Measurements from ENCODE around the gene TLR8.
A peak's percentile ranks its signal among the peaks of the same experiment; 100 is the strongest.
"Not testable (repeated sequence)": the region's sequence is repeated elsewhere in the genome, so short reads cannot be mapped to it uniquely, and the experiment has no call there.

The TLR8 gene

GRCh38 chrX:12947545-12948235 is 41.3 kb downstream of the TLR8 start:
- DNase-seq, result no peak

- no peak for DNase-seq
Measured at GRCh38 chrX:12948495-12948894, 42.1 kb downstream of the TLR8 start.

GRCh38 chrX:12949205-12949926 is 42.9 kb downstream of the TLR8 start:
- DNase-seq, result no peak

- DNase-seq, result peak; percentile 75 to 80
Measured at GRCh38 chrX:12949927-12950656, 43.7 kb downstream of the TLR8 start.

DNA sequence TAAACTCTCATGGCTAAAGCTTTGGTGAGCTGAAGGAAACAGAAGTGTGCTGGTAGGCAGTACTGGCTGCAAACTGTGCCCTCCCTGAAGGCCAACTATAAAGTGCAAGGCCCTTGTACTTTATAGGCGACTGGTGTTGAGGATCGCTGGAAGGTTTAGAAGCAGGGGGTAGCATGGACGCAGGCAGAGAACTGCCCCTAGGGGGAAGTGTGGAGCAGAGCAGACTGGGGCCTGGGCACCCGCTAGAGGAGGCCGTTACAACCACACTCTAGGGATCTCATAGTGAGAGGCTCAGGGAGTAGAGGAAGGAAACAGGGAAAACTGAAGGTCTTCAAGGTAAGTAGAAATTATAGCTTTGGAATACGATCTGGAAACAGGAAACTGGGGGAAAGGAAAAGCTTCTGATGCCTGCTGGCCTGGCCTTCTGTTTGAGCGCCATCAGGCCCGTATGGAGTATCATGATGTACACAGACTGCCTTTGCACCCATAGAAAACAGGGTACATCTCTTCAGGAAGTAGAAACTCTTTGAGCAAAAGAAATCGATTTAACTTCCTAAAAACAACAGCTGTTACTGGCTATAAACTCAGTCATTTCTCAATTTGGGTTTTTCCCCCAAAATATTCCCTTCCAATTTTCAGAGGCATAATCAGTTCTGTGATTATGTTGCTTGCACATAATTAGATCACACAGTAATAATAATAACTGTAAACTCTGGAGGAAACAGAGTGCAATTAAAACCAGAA is 44.6 kb downstream of the TLR8 start:
- peak; percentile 61 to 65 for DNase-seq

DNA sequence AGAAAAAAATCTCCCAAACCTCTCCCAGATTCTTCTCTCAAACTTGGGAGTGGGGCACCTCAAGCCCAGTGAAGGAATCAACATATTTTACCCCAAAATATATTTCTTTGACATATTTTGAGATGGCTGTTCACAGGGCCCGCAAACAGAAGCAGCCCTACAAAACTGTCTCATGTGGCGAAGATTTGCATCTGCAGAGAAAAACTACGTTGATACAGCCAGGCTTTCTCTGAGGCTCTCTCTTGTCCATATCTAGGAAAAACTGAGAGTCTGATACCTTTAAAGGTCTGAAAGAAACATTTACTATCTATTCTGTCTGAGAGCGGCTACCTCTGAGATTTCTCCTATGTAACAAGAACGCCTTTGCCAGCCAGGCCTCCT is 45.2 kb downstream of the TLR8 start:
- no peak for DNase-seq

- DNase-seq, result no peak
Measured at GRCh38 chrX:12953420-12953819, 47.0 kb downstream of the TLR8 start.

- DNase-seq, result no peak
Measured at GRCh38 chrX:12954376-12954775, 48.0 kb downstream of the TLR8 start.

- no peak for DNase-seq
Measured at GRCh38 chrX:12954981-12955380, 48.6 kb downstream of the TLR8 start.

GRCh38 chrX:12955882-12956703 is 49.7 kb downstream of the TLR8 start:
- DNase-seq, result peak; percentile 26 to 32

DNA sequence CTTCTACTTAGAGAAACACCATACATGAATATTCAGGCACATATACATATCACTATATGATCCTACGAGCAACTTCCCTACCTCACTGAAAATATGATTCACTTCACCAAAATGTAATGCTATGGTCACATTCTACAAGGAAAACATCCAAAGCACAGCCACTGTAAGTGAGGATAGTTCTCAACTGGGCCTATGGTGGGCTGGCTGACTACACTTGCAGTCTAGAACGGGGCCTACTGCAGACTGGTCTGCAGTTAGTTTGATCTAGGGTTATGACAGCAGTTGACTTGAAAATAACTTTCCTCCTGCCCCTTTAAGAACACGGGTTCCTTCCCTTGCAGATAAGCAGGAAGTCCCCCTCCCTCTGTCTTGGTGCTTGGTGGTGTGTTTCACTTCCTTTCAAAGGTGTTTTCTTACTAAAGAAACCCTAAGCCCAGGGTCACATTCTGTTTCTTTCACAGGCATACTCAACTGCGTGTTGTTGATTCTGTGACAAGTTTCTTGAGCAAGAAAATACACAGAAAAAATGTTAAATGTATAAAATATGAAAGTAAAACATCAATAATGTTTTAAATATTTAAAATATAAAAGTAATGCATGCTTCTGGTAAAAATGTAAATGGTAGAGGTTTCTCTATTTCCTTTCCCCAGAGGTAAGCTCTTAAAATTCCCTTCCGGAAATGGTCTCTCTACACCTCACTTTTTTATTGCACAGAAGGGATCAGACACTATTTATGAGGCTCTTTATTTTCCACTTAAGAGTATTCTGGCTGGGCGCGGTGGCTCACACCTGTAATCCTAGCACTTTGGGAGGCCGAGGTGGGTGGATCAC is 50.5 kb downstream of the TLR8 start:
- DNase-seq, result peak; percentile 29 to 30

DNA sequence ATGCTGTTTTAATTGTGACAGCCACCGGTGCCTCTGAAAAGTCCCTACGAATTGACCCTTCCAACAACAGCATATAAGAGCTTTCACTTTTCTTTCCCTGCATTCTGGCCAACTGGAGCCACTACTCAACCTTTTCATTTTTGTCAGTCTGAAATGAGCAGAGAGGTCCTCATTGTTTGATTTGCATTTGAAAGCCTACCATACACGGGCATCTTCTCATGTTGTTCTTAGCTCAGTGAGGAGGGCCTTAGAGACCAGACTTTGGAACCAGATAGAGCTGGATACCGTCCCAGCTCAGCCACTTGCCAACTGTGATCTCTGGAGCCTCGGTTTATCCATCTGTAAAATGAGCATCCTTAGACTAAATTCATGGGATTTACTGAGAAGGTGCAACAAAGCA is 51.6 kb downstream of the TLR8 start:
- no peak for DNase-seq

- no peak for DNase-seq
Measured at GRCh38 chrX:12958461-12958860, 52.0 kb downstream of the TLR8 start.

DNA sequence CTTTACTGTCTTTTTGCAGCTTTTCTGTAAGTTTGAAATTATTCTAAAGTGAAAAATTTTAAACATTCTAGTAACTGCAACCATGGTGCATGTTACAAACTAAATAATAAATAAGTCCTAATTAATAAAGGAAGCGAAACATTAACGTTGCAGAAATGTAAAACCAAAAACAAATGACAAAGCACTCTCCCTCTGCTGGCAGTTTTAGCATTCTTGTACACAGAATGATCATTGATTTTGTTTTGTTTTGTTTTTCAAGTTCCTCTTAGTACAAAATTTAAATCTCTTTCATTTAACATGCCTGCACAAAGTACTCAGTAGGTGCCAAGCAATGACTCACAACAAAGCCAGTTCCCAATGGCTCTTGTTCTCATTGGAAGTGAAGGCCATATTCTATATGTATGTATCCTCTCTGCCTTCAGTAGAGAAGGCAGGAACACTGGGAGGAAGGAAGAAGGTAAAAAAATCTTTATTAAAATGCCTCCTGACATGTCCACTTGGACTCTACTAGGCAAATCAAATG is 54.8 kb downstream of the TLR8 start:
- no peak for DNase-seq

DNA sequence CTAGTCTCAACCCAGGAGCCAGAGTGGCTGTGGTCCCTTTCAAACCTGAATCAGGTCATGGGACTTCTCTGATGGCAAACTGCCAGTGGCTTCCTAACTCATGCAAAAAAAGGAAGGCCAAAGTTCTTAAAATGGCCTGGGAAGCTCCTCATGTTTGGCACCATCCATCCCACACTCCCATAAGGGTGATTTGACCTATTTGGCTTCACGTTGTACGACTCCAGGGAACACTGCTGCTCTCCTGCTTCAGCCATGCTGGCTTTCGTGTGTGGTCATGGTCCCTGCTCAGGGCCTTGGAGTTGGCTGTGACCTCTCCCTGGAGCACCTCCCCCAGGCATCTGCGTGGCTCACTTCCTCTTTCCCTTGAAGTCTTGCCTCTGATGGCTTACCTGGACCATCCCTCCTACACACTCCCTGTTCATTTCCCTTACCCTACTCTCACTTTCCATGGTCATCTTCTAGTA is 55.7 kb downstream of the TLR8 start:
- DNase-seq, result no peak

GRCh38 chrX:12963210-12963850 is 56.9 kb downstream of the TLR8 start:
- DNase-seq, result not testable (repeated sequence)

- DNase-seq, result no peak
Measured at GRCh38 chrX:12965131-12965940, 58.9 kb downstream of the TLR8 start.

DNA sequence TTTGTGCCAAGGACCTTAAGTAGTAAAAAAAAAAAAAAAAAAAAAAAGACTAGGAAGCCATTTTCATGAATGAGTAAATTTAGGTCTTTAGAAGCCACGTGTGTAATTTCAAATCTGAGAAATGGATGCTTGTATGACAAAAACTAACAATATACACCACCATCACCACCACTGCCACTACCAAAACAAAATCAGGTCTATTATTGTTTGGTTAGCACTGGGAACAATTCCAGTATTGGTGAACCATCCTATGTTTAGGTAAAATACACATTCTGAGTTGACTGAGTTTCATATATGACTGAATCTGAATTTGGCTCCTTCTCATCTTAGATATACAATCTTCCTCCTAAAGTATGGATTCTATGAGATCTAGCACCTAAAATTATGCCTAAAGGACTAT is 59.7 kb downstream of the TLR8 start:
- no peak for DNase-seq

- no peak for DNase-seq
Measured at GRCh38 chrX:12967711-12968465, 61.5 kb downstream of the TLR8 start.
